WTC11 (cell line): Measurements from ENCODE around the gene RBM47. TPM values are rescaled to one million over a fixed set of nuclear protein-coding genes. Genes with fewer than 3 reads are reported as not detected.

ENCODE experiments used
- ATAC-seq: fragments of 200-7000 bp; cut with Tn5 transposase; 2 replicates; pipeline ENCODE4 v1.10.0; 2021; ENCODE audit warnings: mild to moderate bottlenecking, moderate library complexity
- CTCF ChIA-PET: fragments of 300-600 bp; sonication (Branson Sonifier 250); formaldehyde crosslinking; loops from one replicate; lab custom pipeline; 2021; ENCODE audit warnings: antibody characterized with exemption; lab: Charles Lee
- POLR2A ChIA-PET: fragments of 350-600 bp; sonication (Branson Sonifier 250); formaldehyde crosslinking; loops from one replicate; lab custom pipeline; 2021; ENCODE audit warnings: antibody characterized with exemption; lab: Charles Lee
- DNase-seq: peaks from one replicate; pipeline ENCODE4 v3.0.0; 2021; ENCODE audit warnings: low spot score
- H3K27ac Mint-ChIP-seq: 2 replicates; pipeline ENCODE4 v1.8.0; 2021; ENCODE audit warnings: mixed read lengths
- H3K27me3 Mint-ChIP-seq: 2 replicates; pipeline ENCODE4 v1.8.0; 2021; ENCODE audit warnings: low read depth, mild to moderate bottlenecking, moderate library complexity, mixed read lengths
- H3K36me3 Mint-ChIP-seq: 2 replicates; pipeline ENCODE4 v1.8.0; 2021; ENCODE audit warnings: mixed read lengths
- H3K4me1 Mint-ChIP-seq: 2 replicates; pipeline ENCODE4 v1.8.0; 2022; ENCODE audit warnings: mixed read lengths
- H3K4me3 Mint-ChIP-seq: 2 replicates; pipeline ENCODE4 v1.8.0; 2021; ENCODE audit warnings: mild to moderate bottlenecking, moderate library complexity, mixed read lengths
- H3K9me3 Mint-ChIP-seq: 2 replicates; pipeline ENCODE4 v1.8.0; 2021; ENCODE audit warnings: mixed read lengths
- CBFB ChIP-seq: sonication (generic); formaldehyde crosslinking; IDR thresholded peaks from 2 replicates; pipeline ENCODE4 v1.8.1; 2022; ENCODE audit warnings: mild to moderate bottlenecking, low read depth, missing genetic modification reagents
- CREM ChIP-seq: sonication (generic); formaldehyde crosslinking; IDR thresholded peaks from 2 replicates; pipeline ENCODE4 v1.8.1; 2022; ENCODE audit warnings: mild to moderate bottlenecking, missing genetic modification reagents, moderate library complexity
- FOXK1 ChIP-seq: sonication (generic); formaldehyde crosslinking; IDR thresholded peaks from 2 replicates; pipeline ENCODE4 v1.8.0; 2022; ENCODE audit warnings: mild to moderate bottlenecking, moderate library complexity, missing genetic modification reagents
- GABPB1 ChIP-seq: sonication (generic); formaldehyde crosslinking; IDR thresholded peaks from 2 replicates; pipeline ENCODE4 v1.8.1; 2023; ENCODE audit warnings: mild to moderate bottlenecking, missing genetic modification reagents
- GRHL2 ChIP-seq: fragments of 250-450 bp; sonication (Bioruptor Pico); IDR thresholded peaks from 2 replicates; pipeline ENCODE4 v1.8.0; 2022; ENCODE audit warnings: mild to moderate bottlenecking, moderate library complexity; ENCODE audit not compliant: insufficient replicate concordance, severe bottlenecking
- HMGA2 ChIP-seq: fragments of 250-450 bp; sonication (Bioruptor Pico); IDR thresholded peaks from 2 replicates; pipeline ENCODE4 v1.4.0; 2021; ENCODE audit warnings: mild to moderate bottlenecking, moderate library complexity
- KAT7 ChIP-seq: sonication (generic); formaldehyde crosslinking; IDR thresholded peaks from 2 replicates; pipeline ENCODE4 v1.8.1; 2023; ENCODE audit warnings: missing genetic modification reagents, mild to moderate bottlenecking, borderline replicate concordance
- NFE2L1 ChIP-seq: sonication (generic); formaldehyde crosslinking; IDR thresholded peaks from 2 replicates; pipeline ENCODE4 v1.8.1; 2023; ENCODE audit warnings: missing genetic modification reagents
- NR2C2 ChIP-seq: sonication (generic); formaldehyde crosslinking; IDR thresholded peaks from 2 replicates; pipeline ENCODE4 v1.8.0; 2022; ENCODE audit warnings: mild to moderate bottlenecking, missing genetic modification reagents
- PRRX2 ChIP-seq: fragments of 250-450 bp; sonication (Bioruptor Pico); IDR thresholded peaks from 2 replicates; pipeline ENCODE4 v1.8.0; 2021; ENCODE audit warnings: mild to moderate bottlenecking
- SOX15 ChIP-seq: fragments of 250-450 bp; sonication (Bioruptor Pico); IDR thresholded peaks from 2 replicates; pipeline ENCODE4 v1.9.0; 2021; ENCODE audit warnings: mild to moderate bottlenecking
- total RNA-seq: library from RNA; stranded (reverse); gene quantifications from 3 replicates; pipeline ENCODE4 v1.2.3, GENCODE V29; 2021
- TF ChIP-seq, protein P1 (sequence below): fragments of 250-450 bp; sonication (Bioruptor Pico); IDR thresholded peaks from 2 replicates; pipeline ENCODE4 v1.9.0; 2021; ENCODE audit warnings: mild to moderate bottlenecking
- TF ChIP-seq, protein P2 (sequence below): sonication (generic); formaldehyde crosslinking; IDR thresholded peaks from 2 replicates; pipeline ENCODE4 v1.8.0; 2023; ENCODE audit warnings: missing genetic modification reagents
- TF ChIP-seq, protein P3 (sequence below): sonication (generic); formaldehyde crosslinking; IDR thresholded peaks from 2 replicates; pipeline ENCODE4 v1.8.1; 2022; ENCODE audit warnings: low read depth, missing genetic modification reagents, borderline replicate concordance
- TF ChIP-seq, protein P4 (sequence below): fragments of 250-450 bp; sonication (Bioruptor Pico); IDR thresholded peaks from 2 replicates; pipeline ENCODE4 v1.9.0; 2021; ENCODE audit warnings: moderate library complexity, mild to moderate bottlenecking, inconsistent platforms, borderline replicate concordance
- TF ChIP-seq, protein P5 (sequence below): sonication (generic); formaldehyde crosslinking; IDR thresholded peaks from 2 replicates; pipeline ENCODE4 v1.8.1; 2023; ENCODE audit warnings: mild to moderate bottlenecking, missing genetic modification reagents, moderate library complexity
- TF ChIP-seq, protein P6 (sequence below): sonication (generic); formaldehyde crosslinking; conservative IDR thresholded peaks from 2 replicates; pipeline ENCODE4 v1.8.1; 2022; ENCODE audit warnings: mild to moderate bottlenecking, missing genetic modification reagents
- TF ChIP-seq, protein P7 (sequence below): sonication (generic); formaldehyde crosslinking; IDR thresholded peaks from 2 replicates; pipeline ENCODE4 v1.8.0; 2022; ENCODE audit warnings: mild to moderate bottlenecking, missing genetic modification reagents

Gene RBM47
- total RNA-seq, 1 experiment from 2014 or later, result 97.9 TPM

DNA sequence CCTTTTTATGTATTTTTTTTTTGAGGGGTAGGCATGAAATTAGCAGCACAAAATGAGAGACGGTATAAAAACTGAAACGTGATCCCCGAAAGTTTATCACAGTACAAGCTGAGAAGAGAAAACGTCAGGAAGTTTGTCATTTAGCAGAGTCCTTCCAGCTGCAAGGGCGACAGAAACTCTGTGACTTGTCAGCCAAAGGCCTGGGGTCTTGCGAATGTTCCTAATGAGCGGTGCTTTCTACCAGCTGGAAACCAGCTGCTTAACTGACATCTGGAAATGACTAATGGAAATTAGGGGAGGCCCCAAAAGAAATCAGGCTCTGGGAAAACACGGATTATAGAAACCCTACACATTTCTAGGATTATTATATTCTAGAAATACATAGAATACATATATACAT lies 228.0 kb downstream of the RBM47 start (continued):
- TF ChIP-seq, protein P1, sequence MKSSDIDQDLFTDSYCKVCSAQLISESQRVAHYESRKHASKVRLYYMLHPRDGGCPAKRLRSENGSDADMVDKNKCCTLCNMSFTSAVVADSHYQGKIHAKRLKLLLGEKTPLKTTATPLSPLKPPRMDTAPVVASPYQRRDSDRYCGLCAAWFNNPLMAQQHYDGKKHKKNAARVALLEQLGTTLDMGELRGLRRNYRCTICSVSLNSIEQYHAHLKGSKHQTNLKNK (CRISPR knock-in tag), result no peak
- TF ChIP-seq, protein P2, sequence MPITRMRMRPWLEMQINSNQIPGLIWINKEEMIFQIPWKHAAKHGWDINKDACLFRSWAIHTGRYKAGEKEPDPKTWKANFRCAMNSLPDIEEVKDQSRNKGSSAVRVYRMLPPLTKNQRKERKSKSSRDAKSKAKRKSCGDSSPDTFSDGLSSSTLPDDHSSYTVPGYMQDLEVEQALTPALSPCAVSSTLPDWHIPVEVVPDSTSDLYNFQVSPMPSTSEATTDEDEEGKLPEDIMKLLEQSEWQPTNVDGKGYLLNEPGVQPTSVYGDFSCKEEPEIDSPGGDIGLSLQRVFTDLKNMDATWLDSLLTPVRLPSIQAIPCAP, result no peak
- TF ChIP-seq PRRX2 (CRISPR knock-in tag) (no peak), CREM (CRISPR knock-in tag) (no peak), KAT7 (CRISPR knock-in tag) (no peak), GRHL2 (CRISPR knock-in tag) (no peak), NR2C2 (CRISPR knock-in tag) (no peak), NFE2L1 (CRISPR knock-in tag) (no peak), GABPB1 (no peak), SOX15 (CRISPR knock-in tag) (no peak)
- TF ChIP-seq, protein P3, sequence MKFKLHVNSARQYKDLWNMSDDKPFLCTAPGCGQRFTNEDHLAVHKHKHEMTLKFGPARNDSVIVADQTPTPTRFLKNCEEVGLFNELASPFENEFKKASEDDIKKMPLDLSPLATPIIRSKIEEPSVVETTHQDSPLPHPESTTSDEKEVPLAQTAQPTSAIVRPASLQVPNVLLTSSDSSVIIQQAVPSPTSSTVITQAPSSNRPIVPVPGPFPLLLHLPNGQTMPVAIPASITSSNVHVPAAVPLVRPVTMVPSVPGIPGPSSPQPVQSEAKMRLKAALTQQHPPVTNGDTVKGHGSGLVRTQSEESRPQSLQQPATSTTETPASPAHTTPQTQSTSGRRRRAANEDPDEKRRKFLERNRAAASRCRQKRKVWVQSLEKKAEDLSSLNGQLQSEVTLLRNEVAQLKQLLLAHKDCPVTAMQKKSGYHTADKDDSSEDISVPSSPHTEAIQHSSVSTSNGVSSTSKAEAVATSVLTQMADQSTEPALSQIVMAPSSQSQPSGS, result no peak
- TF ChIP-seq, protein P4, sequence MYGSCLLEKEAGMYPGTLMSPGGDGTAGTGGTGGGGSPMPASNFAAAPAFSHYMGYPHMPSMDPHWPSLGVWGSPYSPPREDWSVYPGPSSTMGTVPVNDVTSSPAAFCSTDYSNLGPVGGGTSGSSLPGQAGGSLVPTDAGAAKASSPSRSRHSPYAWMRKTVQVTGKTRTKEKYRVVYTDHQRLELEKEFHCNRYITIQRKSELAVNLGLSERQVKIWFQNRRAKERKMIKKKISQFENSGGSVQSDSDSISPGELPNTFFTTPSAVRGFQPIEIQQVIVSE (CRISPR knock-in tag), result no peak
- TF ChIP-seq, protein P5, sequence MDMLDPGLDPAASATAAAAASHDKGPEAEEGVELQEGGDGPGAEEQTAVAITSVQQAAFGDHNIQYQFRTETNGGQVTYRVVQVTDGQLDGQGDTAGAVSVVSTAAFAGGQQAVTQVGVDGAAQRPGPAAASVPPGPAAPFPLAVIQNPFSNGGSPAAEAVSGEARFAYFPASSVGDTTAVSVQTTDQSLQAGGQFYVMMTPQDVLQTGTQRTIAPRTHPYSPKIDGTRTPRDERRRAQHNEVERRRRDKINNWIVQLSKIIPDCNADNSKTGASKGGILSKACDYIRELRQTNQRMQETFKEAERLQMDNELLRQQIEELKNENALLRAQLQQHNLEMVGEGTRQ (CRISPR knock-in tag), result no peak
- TF ChIP-seq, all 79 proteins: peak for 0

DNA sequence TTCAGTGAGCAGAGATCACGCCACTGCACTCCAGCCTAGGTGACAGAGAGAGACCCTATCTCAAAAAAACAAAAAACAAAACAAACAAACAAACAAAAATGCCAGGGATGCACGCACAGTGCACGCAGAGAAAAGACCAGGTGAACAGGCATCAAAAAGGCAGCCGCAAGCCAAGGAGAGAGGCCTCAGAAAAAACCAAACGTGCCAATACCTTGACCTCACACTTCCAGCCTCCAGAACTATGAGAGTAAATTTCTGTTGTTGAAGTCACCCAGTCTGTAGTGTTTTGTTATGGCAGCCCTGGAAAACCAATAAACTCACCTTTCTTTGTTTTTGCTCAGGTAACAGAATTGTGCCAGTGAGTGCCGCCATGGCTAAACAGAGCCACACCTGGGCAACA lies 228.6 kb downstream of the RBM47 start:
- Mint-ChIP-seq H3K9me3 (peaks cover 5% of the 10 kb centered on the region), H3K27me3 (no peaks in the 10 kb centered on the region; the same call in 1 of the 2 replicates), H3K36me3 (peaks cover 5% of the 10 kb centered on the region), H3K4me3 (no peak overlapping the region), H3K27ac (no peak overlapping the region), H3K4me1 (peaks cover 14% of the 10 kb centered on the region)
- no peak for TF ChIP-seq FOXK1 (CRISPR knock-in tag)
- TF ChIP-seq, protein P6, sequence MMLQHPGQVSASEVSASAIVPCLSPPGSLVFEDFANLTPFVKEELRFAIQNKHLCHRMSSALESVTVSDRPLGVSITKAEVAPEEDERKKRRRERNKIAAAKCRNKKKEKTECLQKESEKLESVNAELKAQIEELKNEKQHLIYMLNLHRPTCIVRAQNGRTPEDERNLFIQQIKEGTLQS (CRISPR knock-in tag), result no peak
- DNase-seq, result no peak
- POLR2A ChIA-PET, result no interaction called here
- CTCF ChIA-PET, result no interaction called here
- no peak for ATAC-seq

DNA sequence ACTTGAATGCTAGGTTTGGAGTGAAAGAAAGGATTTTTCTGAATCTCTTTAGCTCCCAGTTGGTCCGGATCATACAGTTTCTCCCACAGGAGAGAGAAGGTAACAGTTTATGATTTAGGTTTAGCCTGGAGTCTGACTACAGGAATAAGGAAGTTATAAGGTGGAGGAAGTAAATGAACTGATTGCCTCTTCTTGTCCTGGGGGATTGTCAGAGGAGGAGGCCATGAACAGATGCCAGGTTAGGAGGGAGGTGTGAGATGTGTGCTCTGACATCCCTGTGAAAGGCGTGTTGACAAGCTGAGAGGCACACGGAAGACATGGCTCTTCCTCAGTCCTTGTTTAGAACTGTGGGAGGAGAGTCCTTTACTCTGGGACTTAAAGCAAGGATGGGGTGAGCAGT lies 230.1 kb downstream of the RBM47 start:
- TF ChIP-seq HMGA2 (CRISPR knock-in tag) (no peak), CBFB (CRISPR knock-in tag) (no peak)
- TF ChIP-seq, protein P7, sequence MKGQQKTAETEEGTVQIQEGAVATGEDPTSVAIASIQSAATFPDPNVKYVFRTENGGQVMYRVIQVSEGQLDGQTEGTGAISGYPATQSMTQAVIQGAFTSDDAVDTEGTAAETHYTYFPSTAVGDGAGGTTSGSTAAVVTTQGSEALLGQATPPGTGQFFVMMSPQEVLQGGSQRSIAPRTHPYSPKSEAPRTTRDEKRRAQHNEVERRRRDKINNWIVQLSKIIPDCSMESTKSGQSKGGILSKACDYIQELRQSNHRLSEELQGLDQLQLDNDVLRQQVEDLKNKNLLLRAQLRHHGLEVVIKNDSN, result no peak
- TF ChIP-seq, protein P1 (CRISPR knock-in tag), result no peak
- TF ChIP-seq, all 79 proteins: peak for 0
- ChIA-PET POLR2A (no interaction called here), CTCF (interaction anchor here (1.1 kb wide), 1 partner anchor 82 kb away, joined by 3 read pairs; no protein-coding TSS in a partner anchor)
- no peak overlapping the region for H3K4me3 Mint-ChIP-seq
- H3K36me3 Mint-ChIP-seq, result no peaks in the 10 kb centered on the region
- ATAC-seq (no peak), DNase-seq (no peak)
- H3K4me1 Mint-ChIP-seq, result peaks cover 25% of the 10 kb centered on the region
- H3K27me3 Mint-ChIP-seq, result no peaks in the 10 kb centered on the region; the same call in 1 of the 2 replicates
- H3K9me3 Mint-ChIP-seq, result no peaks in the 10 kb centered on the region
- no peak overlapping the region for H3K27ac Mint-ChIP-seq
